Smooth muscle cell (in vitro differentiated cells): ENCODE measurements around the gene UBE2O. TPM values are rescaled to one million over a fixed set of nuclear protein-coding genes. Genes with fewer than 3 reads are reported as not detected.

Source experiments
- DNase-seq: peaks from one replicate; lab custom pipeline; 2025; ENCODE audit not compliant: unreplicated experiment; lab: John Stamatoyannopoulos, UW
- H2AFZ ChIP-seq: fragments of 200-600 bp; sonication (generic); 2 replicates; pipeline ENCODE4 v1.6.0; 2016; ENCODE audit warnings: antibody characterized with exemption, low read depth, mild to moderate bottlenecking
- H3F3A ChIP-seq: fragments of 200-600 bp; sonication (generic); 2 replicates; pipeline ENCODE4 v1.6.0; 2017; ENCODE audit warnings: antibody characterized with exemption, low read depth
- H3K27ac ChIP-seq: fragments of 200-600 bp; sonication (generic); 2 replicates; pipeline ENCODE4 v1.5.1; 2016; ENCODE audit warnings: low read depth, mild to moderate bottlenecking
- H3K27me3 ChIP-seq: fragments of 200-600 bp; sonication (generic); 2 replicates; pipeline ENCODE4 v1.6.1; 2016; ENCODE audit warnings: low read depth, mild to moderate bottlenecking
- H3K36me3 ChIP-seq: fragments of 200-600 bp; sonication (generic); 2 replicates; pipeline ENCODE4 v1.5.1; 2016; ENCODE audit warnings: low read depth
- H3K4me1 ChIP-seq: fragments of 200-600 bp; sonication (generic); 2 replicates; pipeline ENCODE4 v1.5.1; 2016; ENCODE audit warnings: low read depth
- H3K4me2 ChIP-seq: fragments of 200-600 bp; sonication (generic); 2 replicates; pipeline ENCODE4 v1.6.0; 2016; ENCODE audit warnings: mild to moderate bottlenecking
- H3K4me3 ChIP-seq: fragments of 200-600 bp; sonication (generic); 2 replicates; pipeline ENCODE4 v1.5.1; 2016; ENCODE audit warnings: mild to moderate bottlenecking
- H3K79me2 ChIP-seq: fragments of 200-600 bp; sonication (generic); 2 replicates; pipeline ENCODE4 v1.6.0; 2016; ENCODE audit warnings: low read depth, mild to moderate bottlenecking
- H3K9ac ChIP-seq: fragments of 200-600 bp; sonication (generic); 2 replicates; pipeline ENCODE4 v1.6.0; 2016; ENCODE audit warnings: low read depth
- H3K9me3 ChIP-seq: fragments of 200-600 bp; sonication (generic); replicated peaks from 2 replicates; pipeline ENCODE4 v1.5.1; 2016; ENCODE audit warnings: low read depth
- H4K20me1 ChIP-seq: fragments of 200-600 bp; sonication (generic); 2 replicates; pipeline ENCODE4 v1.6.0; 2016; ENCODE audit warnings: low read depth
- WGBS: methylation state at CpG from one replicate; pipeline ENCODE4 v1.1.7; 2016; ENCODE audit warnings: low lambda C conversion rate; 5-methylcytosine and 5-hydroxymethylcytosine counted together
- polyA plus RNA-seq: library from polyadenylated mRNA; unstranded; fragments of >200 nt; fragmentation: Nextera tagmentation; extraction: Ambion mirVana; gene quantifications from 2 replicates; pipeline ENCODE4 v1.2.1, GENCODE V29; 2016
- total RNA-seq: library from RNA; depleted of rRNA; stranded (reverse); fragments of >200 nt; gene quantifications from 2 replicates; pipeline ENCODE4 v1.2.3, GENCODE V29; 2014
- TF ChIP-seq, protein P1 (sequence below): fragments of 200-600 bp; sonication (generic); IDR thresholded peaks from 2 replicates; pipeline ENCODE4 v1.5.1; 2017; ENCODE audit warnings: borderline replicate concordance, mild to moderate bottlenecking, antibody characterized with exemption; ENCODE audit not compliant: insufficient read depth, poor library complexity, severe bottlenecking

The UBE2O gene
- total and polyA plus RNA-seq, 2 experiments from 2014 or later: 10.1 to 12.1 TPM

DNA sequence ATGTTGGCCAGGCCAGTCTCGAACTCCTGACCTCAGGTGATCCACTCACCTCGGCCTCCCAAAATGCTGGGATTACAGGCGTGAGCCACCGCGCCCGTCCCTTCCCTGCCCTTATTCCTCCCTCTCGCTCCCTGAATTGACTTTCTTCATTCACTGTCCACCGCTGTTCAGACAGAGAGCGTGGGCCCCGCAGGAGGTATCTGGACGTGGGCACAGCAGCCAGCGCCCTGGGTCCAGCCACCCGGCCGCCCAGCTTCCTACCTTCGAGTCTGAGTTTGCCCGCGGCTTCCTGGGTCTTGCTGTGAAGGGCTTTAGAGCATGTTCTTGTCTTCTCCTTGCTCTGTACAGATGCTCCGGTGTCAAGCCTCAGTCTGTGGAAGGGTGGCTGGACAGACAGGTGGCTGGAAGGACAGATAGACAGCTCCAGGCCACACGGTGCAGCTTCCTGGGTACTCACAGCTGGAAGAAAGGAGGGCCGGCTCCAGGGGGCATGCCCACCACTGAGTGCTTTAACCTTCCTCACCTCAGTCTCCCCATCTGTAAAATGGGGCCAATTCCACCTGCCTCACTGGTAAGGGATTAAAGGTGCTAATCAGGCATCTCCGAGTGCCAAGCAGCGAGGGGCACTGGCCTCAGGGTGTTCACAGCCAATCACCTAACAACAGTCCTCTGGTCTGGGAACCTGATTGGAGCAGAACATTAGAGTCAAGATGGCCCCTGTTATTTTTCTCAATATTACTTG, 34.7 kb upstream of the UBE2O start:
- Histone ChIP-seq H3K27ac (no peak overlapping the region), H3K4me1 (no peaks in the 10 kb centered on the region), H3K9me3 (no peaks in the 10 kb centered on the region), H3K9ac (no peak overlapping the region), H3K4me3 (no peak overlapping the region), H2AFZ (no peak overlapping the region), H3K27me3 (no peaks in the 10 kb centered on the region), H4K20me1 (peaks cover 17% of the 10 kb centered on the region), H3F3A (no peaks in the 10 kb centered on the region), H3K79me2 (no peaks in the 10 kb centered on the region), H3K4me2 (no peak overlapping the region), H3K36me3 (no peaks in the 10 kb centered on the region)
- WGBS: 97% methylated on average over 22 of the region's 22 CpGs
- no peak for DNase-seq
- TF ChIP-seq, protein P1, sequence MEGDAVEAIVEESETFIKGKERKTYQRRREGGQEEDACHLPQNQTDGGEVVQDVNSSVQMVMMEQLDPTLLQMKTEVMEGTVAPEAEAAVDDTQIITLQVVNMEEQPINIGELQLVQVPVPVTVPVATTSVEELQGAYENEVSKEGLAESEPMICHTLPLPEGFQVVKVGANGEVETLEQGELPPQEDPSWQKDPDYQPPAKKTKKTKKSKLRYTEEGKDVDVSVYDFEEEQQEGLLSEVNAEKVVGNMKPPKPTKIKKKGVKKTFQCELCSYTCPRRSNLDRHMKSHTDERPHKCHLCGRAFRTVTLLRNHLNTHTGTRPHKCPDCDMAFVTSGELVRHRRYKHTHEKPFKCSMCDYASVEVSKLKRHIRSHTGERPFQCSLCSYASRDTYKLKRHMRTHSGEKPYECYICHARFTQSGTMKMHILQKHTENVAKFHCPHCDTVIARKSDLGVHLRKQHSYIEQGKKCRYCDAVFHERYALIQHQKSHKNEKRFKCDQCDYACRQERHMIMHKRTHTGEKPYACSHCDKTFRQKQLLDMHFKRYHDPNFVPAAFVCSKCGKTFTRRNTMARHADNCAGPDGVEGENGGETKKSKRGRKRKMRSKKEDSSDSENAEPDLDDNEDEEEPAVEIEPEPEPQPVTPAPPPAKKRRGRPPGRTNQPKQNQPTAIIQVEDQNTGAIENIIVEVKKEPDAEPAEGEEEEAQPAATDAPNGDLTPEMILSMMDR: no peak

DNA sequence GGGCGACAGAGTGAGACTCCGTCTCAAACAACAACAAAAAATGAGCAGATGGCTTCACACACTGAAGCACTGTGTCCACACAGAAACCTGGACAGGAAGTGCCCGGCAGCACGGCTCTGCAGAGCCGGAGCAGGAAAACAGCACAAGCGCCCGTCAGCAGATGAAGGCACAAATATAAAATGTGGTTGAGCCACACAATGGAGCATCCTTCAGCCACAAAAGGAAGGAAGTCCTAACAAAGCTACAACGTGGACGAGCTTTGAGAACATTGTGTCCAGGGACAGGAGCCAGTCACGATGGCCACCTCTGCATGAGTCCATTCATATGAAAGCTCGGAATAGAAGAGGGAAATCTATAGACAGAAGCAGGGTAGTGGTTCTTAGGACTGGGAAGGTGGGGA, 32.6 kb upstream of the UBE2O start:
- H2AFZ ChIP-seq: no peak overlapping the region

DNA sequence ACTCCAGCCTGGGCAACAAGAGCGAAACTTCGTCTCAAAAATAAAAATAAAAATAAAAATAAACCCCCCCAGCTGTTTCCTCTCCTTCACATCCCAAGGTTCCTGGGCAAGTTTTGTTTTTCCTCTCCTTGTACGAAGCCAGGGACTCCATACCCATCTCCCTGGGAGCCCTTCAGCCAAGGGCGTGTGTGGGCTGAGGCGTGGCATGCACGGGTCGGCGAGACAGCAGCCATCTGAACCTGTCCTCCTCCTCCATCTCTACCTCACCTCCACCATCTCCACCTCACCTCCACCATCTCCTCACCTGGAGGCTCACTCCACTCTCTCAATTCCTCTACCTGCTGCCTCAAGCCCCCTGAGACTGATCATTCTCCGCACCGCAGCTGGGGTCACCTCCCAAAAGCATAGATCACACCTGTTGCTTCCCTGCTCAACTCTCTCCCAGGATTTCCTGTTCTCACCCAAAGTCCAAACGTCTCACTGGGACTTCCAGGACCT, 31.3 kb upstream of the UBE2O start:
- 95% methylated on average over 9 of the region's 11 CpGs for WGBS
- no peak overlapping the region for H3K9ac ChIP-seq
- H3K9me3 ChIP-seq: no peaks in the 10 kb centered on the region
- TF ChIP-seq, protein P1: no peak
- H3K4me1 ChIP-seq: no peaks in the 10 kb centered on the region
- no peaks in the 10 kb centered on the region for H3K27me3 ChIP-seq
- H3K4me2 ChIP-seq: no peak overlapping the region
- H3K36me3 ChIP-seq: no peaks in the 10 kb centered on the region
- no peak for DNase-seq
- H3F3A ChIP-seq: no peaks in the 10 kb centered on the region
- no peaks in the 10 kb centered on the region for H4K20me1 ChIP-seq
- H3K79me2 ChIP-seq: no peaks in the 10 kb centered on the region
- H3K27ac ChIP-seq: no peak overlapping the region
- H2AFZ ChIP-seq: no peak overlapping the region
- H3K4me3 ChIP-seq: no peak overlapping the region

More for the DNA sequence above, 32.6 kb upstream of the UBE2O start:
- no peaks in the 10 kb centered on the region for H3K36me3 ChIP-seq
- no peak overlapping the region for H3K9ac ChIP-seq
- no peak for DNase-seq
- no peaks in the 10 kb centered on the region for H3K27me3 ChIP-seq
- peaks cover under 1% of the 10 kb centered on the region for H4K20me1 ChIP-seq
- no peaks in the 10 kb centered on the region for H3K79me2 ChIP-seq
- H3K4me1 ChIP-seq: no peaks in the 10 kb centered on the region
- H3F3A ChIP-seq: no peaks in the 10 kb centered on the region
- H3K4me3 ChIP-seq: no peak overlapping the region
- TF ChIP-seq, protein P1: no peak
- H3K4me2 ChIP-seq: no peak overlapping the region
- H3K9me3 ChIP-seq: no peaks in the 10 kb centered on the region
- no peak overlapping the region for H3K27ac ChIP-seq
- 90% methylated on average over 11 of the region's 11 CpGs for WGBS

DNA sequence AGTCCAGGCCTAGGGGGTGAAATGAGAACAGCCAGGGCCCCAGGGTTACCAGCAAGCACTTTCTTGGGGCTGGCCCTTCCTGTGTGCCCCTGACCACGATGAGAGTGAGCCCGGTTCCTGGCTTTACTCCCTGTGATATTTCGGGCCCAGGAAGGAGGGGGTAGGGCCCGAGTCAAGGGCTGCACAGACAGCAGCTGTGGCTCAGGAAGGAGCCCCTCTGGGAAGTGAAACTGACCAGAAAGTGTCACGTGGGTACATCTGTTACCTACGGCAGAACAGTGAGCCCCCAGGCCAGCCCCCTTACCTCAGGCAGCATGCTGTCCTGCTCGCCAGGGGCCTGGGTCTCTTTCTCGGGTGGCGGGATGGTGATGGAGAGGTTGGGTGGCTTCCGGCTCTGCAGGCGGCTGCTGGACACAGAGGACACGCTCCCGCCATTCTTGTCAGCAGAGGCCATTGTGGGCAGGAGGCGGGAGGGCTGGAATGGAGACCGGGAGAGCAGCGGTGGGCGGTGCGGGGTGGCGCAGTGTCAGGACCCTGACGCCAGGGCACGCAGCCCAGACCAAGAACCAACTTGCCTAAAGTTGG, 28.2 kb upstream of the UBE2O start:
- no peak overlapping the region for H3K9ac ChIP-seq
- H3K4me2 ChIP-seq: no peak overlapping the region

More for the DNA sequence above, 28.2 kb upstream of the UBE2O start:
- H3K4me3 ChIP-seq: no peak overlapping the region
- H3K4me1 ChIP-seq: no peaks in the 10 kb centered on the region
- no peaks in the 10 kb centered on the region for H3F3A ChIP-seq
- 89% methylated on average over 18 of the region's 21 CpGs for WGBS
- TF ChIP-seq, protein P1: no peak
- no peaks in the 10 kb centered on the region for H3K9me3 ChIP-seq
- H3K27me3 ChIP-seq: no peaks in the 10 kb centered on the region
- DNase-seq: no peak
- no peaks in the 10 kb centered on the region for H4K20me1 ChIP-seq
- no peak overlapping the region for H2AFZ ChIP-seq
- H3K36me3 ChIP-seq: no peaks in the 10 kb centered on the region
- H3K27ac ChIP-seq: no peak overlapping the region
- H3K79me2 ChIP-seq: no peaks in the 10 kb centered on the region
